GM23338 (cell line): ENCODE data around the gene URM1. TPM values are rescaled to one million over a fixed set of nuclear protein-coding genes. Genes with fewer than 3 reads are reported as not detected.

Experiments
- ATAC-seq: fragments of 200-7000 bp; cut with Tn5 transposase; 3 replicates; pipeline ENCODE4 v1.9.1; 2020
- DNase-seq: peaks from one replicate; pipeline ENCODE4 v3.0.0-alpha.2; 2015; ENCODE audit warnings: low spot score
- H2AFZ ChIP-seq: fragments of 200-600 bp; sonication (generic); 2 replicates; pipeline ENCODE4 v1.8.0; 2016; ENCODE audit warnings: antibody characterized with exemption, mild to moderate bottlenecking, moderate library complexity
- H3F3A ChIP-seq: fragments of 200-600 bp; sonication (generic); replicated peaks from 2 replicates; pipeline ENCODE4 v1.8.0; 2017; ENCODE audit warnings: antibody characterized with exemption, mixed run types, low read depth
- H3K27ac ChIP-seq: fragments of 200-600 bp; sonication (generic); 2 replicates; pipeline ENCODE4 v1.6.1; 2016; ENCODE audit warnings: low read depth
- H3K27me3 ChIP-seq: fragments of 200-600 bp; sonication (generic); 2 replicates; pipeline ENCODE4 v1.8.0; 2016; ENCODE audit warnings: mild to moderate bottlenecking, mixed run types, moderate library complexity; ENCODE audit not compliant: insufficient read depth
- H3K36me3 ChIP-seq: fragments of 200-600 bp; sonication (generic); 2 replicates; pipeline ENCODE4 v1.8.0; 2016; ENCODE audit warnings: mild to moderate bottlenecking; ENCODE audit not compliant: insufficient read depth
- H3K4me1 ChIP-seq: fragments of 200-600 bp; sonication (generic); 2 replicates; pipeline ENCODE4 v1.8.0; 2016; ENCODE audit warnings: mild to moderate bottlenecking, moderate library complexity; ENCODE audit not compliant: insufficient read depth
- H3K4me2 ChIP-seq: fragments of 200-600 bp; sonication (generic); 2 replicates; pipeline ENCODE4 v1.7.1; 2017; ENCODE audit warnings: mixed run types
- H3K4me3 ChIP-seq: fragments of 200-600 bp; sonication (generic); 2 replicates; pipeline ENCODE4 v1.6.1; 2016; ENCODE audit warnings: mixed run types
- H3K79me2 ChIP-seq: fragments of 200-600 bp; sonication (generic); replicated peaks from 2 replicates; pipeline ENCODE4 v1.8.0; 2017; ENCODE audit warnings: mild to moderate bottlenecking; ENCODE audit not compliant: insufficient read depth
- H3K9me2 ChIP-seq: fragments of 200-600 bp; sonication (generic); 2 replicates; pipeline ENCODE4 v1.8.0; 2017; ENCODE audit not compliant: insufficient read depth
- H4K20me1 ChIP-seq: fragments of 200-600 bp; sonication (generic); replicated peaks from 2 replicates; pipeline ENCODE4 v1.8.0; 2017; ENCODE audit warnings: mild to moderate bottlenecking; ENCODE audit not compliant: insufficient read depth
- H3K27ac Mint-ChIP-seq: 2 replicates; pipeline ENCODE4 v1.8.0; 2020; ENCODE audit warnings: inconsistent platforms, mild to moderate bottlenecking, moderate library complexity, mixed read lengths
- H3K27me3 Mint-ChIP-seq: 3 replicates; pipeline ENCODE4 v1.8.0; 2022; ENCODE audit warnings: low read depth, mild to moderate bottlenecking, moderate library complexity, mixed read lengths, inconsistent platforms; ENCODE audit not compliant: insufficient read depth, poor library complexity
- H3K36me3 Mint-ChIP-seq: 3 replicates; pipeline ENCODE4 v1.8.0; 2021; ENCODE audit warnings: low read depth, mild to moderate bottlenecking, inconsistent platforms, moderate library complexity, mixed read lengths
- H3K4me1 Mint-ChIP-seq: 3 replicates; pipeline ENCODE4 v1.8.0; 2020; ENCODE audit warnings: mild to moderate bottlenecking, inconsistent platforms, mixed read lengths
- H3K4me3 Mint-ChIP-seq: 3 replicates; pipeline ENCODE4 v1.8.0; 2021; ENCODE audit warnings: moderate library complexity, mild to moderate bottlenecking, inconsistent platforms, mixed read lengths
- H3K9me3 Mint-ChIP-seq: 3 replicates; pipeline ENCODE4 v1.8.0; 2020; ENCODE audit warnings: moderate library complexity, mild to moderate bottlenecking, inconsistent platforms, mixed read lengths
- CREB1 ChIP-seq: fragments of 250-450 bp; sonication (Bioruptor Pico); IDR thresholded peaks from 2 replicates; pipeline ENCODE4 v1.5.0; 2020; ENCODE audit warnings: low read depth, mild to moderate bottlenecking, moderate library complexity
- EZH2 ChIP-seq: fragments of 200-600 bp; sonication (generic); IDR thresholded peaks from one replicate; pipeline ENCODE4 v1.8.0; 2017; ENCODE audit warnings: antibody characterized with exemption, mild to moderate bottlenecking, low read depth; ENCODE audit not compliant: unreplicated experiment
- EZH2phosphoT487 ChIP-seq: fragments of 200-600 bp; sonication (generic); IDR thresholded peaks from one replicate; pipeline ENCODE4 v1.8.1; 2018; ENCODE audit warnings: antibody characterized with exemption; ENCODE audit not compliant: unreplicated experiment
- NANOG ChIP-seq: IDR thresholded peaks from 2 replicates; pipeline ENCODE4 v1.6.1; 2016; ENCODE audit warnings: antibody characterized with exemption, borderline replicate concordance
- STAT1 ChIP-seq: IDR thresholded peaks from one replicate; pipeline ENCODE4 v1.6.1; 2016; ENCODE audit warnings: antibody characterized with exemption; ENCODE audit not compliant: unreplicated experiment
- ZNF114 ChIP-seq: fragments of 250-450 bp; sonication (Bioruptor Pico); IDR thresholded peaks from 2 replicates; pipeline ENCODE4 v1.5.0; 2020; ENCODE audit warnings: mild to moderate bottlenecking, moderate library complexity
- polyA plus RNA-seq: library from polyadenylated mRNA; unstranded; fragments of >200 nt; fragmentation: Nextera tagmentation; extraction: Ambion mirVana; gene quantifications from 2 replicates; pipeline ENCODE4 v1.2.1, GENCODE V29; 2016
- total RNA-seq: library from RNA; depleted of rRNA; stranded (reverse); fragments of >200 nt; shearing (Covaris generic); gene quantifications from 2 replicates; pipeline ENCODE4 v1.2.3, GENCODE V29; 2014
- TF ChIP-seq, protein P1 (sequence below): IDR thresholded peaks from one replicate; pipeline ENCODE4 v1.6.1; 2018; ENCODE audit warnings: antibody characterized with exemption; ENCODE audit not compliant: unreplicated experiment
- TF ChIP-seq, protein P2 (sequence below): IDR thresholded peaks from 2 replicates; pipeline ENCODE4 v1.6.1; 2016; ENCODE audit warnings: antibody characterized with exemption
- TF ChIP-seq, protein P3 (sequence below), 2 experiments: fragments of 200-600 bp in 1 of 2; sonication (generic) in 1 of 2; conservative IDR thresholded peaks; 2 replicates each; pipeline versions ENCODE4 v1.5.1 to v1.6.1; 2016 to 2017; ENCODE audit warnings: antibody characterized with exemption in 2 of 2, low read depth in 2 of 2, mild to moderate bottlenecking in 2 of 2, moderate library complexity in 1 of 2

The URM1 gene
- total and polyA plus RNA-seq, 2 experiments from 2014 or later = 28.6 to 47.8 TPM

DNA sequence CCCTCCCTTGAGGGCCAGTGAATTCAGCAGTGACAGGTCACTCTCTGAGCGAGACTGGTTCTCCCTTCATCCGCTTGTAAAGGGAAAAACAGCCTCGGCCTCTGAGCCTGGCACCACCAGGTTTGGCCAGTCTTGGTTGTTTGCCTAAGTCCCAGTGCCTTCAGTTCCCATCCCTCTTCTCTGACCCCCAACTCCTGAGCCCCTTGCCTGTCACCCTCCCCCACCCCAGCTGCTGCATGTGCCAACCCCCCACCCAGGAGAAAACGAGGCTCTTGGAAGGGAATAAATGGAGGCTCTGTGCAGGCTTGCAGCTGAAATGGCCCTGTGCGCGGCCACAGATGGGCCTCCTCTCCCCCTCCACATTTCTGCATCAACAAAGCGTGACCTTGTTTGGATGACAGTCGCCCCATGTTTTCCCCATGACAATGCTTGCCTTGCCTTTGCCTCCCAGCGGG, 3.1 kb downstream of the URM1 start:
- ATAC-seq (no peak), DNase-seq (no peak)
- Mint-ChIP-seq H3K9me3 (no peaks in the 10 kb centered on the region; the same call in 2 of the 3 replicates), H3K4me1 (peaks cover 27% of the 10 kb centered on the region), H3K36me3 (peaks cover 9% of the 10 kb centered on the region), H3K4me3 (no peak overlapping the region), H3K27ac (no peak overlapping the region), H3K27me3 (peaks cover 17% of the 10 kb centered on the region)
- Histone ChIP-seq H2AFZ (no peak overlapping the region), H3K27me3 (peaks cover 12% of the 10 kb centered on the region; the same call in 1 of the 2 replicates), H3K79me2 (peaks cover 37% of the 10 kb centered on the region), H3K4me3 (no peak overlapping the region), H3K4me2 (no peak overlapping the region), H3F3A (peaks cover 9% of the 10 kb centered on the region; the same call in 1 of the 2 replicates), H3K27ac (no peak overlapping the region), H4K20me1 (peaks cover 16% of the 10 kb centered on the region), H3K4me1 (peaks cover 7% of the 10 kb centered on the region), H3K36me3 (0 out of 2 replicates have a peak, but pooled peaks cover 6% of the 10 kb centered on the region), H3K9me2 (no peaks in the 10 kb centered on the region)
- no peak for TF ChIP-seq ZNF114 (CRISPR knock-in tag)

DNA sequence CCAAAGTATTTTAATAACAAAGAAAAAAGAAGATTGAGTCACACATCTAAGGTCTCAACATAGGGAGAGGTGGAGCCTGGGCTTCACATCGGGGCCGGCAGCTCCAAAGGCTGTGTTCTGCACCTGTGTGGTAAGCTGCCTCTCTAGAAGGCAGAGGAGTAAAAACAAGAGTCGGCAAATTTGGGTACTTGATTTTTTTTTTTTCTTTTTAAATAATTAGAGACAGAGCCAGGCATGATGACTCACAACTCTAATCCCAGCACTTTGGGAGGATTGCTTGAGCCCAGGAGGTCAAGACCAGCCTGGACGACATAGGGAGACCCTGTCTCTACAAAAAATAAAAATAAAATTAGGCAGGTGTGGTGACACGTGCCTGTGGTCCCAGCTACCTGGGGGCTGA, 4.7 kb downstream of the URM1 start:
- Histone ChIP-seq H3K4me3 (no peak overlapping the region), H4K20me1 (peaks cover 16% of the 10 kb centered on the region), H3K4me2 (no peak overlapping the region), H3K4me1 (peaks cover 9% of the 10 kb centered on the region), H2AFZ (no peak overlapping the region), H3K36me3 (peaks cover 6% of the 10 kb centered on the region; the same call in 1 of the 2 replicates), H3K27ac (no peak overlapping the region), H3F3A (0 out of 2 replicates have a peak, but pooled peaks cover 8% of the 10 kb centered on the region), H3K79me2 (peaks cover 37% of the 10 kb centered on the region), H3K27me3 (peaks cover 7% of the 10 kb centered on the region; the same call in 1 of the 2 replicates), H3K9me2 (no peaks in the 10 kb centered on the region)
- ATAC-seq = no peak
- DNase-seq = no peak
- H3K4me1 Mint-ChIP-seq = peaks cover 20% of the 10 kb centered on the region
- TF ChIP-seq EZH2phosphoT487 = no peak
- no peak for TF ChIP-seq NANOG
- no peak for TF ChIP-seq ZNF114 (CRISPR knock-in tag)
- TF ChIP-seq EZH2 = no peak
- TF ChIP-seq, protein P1, sequence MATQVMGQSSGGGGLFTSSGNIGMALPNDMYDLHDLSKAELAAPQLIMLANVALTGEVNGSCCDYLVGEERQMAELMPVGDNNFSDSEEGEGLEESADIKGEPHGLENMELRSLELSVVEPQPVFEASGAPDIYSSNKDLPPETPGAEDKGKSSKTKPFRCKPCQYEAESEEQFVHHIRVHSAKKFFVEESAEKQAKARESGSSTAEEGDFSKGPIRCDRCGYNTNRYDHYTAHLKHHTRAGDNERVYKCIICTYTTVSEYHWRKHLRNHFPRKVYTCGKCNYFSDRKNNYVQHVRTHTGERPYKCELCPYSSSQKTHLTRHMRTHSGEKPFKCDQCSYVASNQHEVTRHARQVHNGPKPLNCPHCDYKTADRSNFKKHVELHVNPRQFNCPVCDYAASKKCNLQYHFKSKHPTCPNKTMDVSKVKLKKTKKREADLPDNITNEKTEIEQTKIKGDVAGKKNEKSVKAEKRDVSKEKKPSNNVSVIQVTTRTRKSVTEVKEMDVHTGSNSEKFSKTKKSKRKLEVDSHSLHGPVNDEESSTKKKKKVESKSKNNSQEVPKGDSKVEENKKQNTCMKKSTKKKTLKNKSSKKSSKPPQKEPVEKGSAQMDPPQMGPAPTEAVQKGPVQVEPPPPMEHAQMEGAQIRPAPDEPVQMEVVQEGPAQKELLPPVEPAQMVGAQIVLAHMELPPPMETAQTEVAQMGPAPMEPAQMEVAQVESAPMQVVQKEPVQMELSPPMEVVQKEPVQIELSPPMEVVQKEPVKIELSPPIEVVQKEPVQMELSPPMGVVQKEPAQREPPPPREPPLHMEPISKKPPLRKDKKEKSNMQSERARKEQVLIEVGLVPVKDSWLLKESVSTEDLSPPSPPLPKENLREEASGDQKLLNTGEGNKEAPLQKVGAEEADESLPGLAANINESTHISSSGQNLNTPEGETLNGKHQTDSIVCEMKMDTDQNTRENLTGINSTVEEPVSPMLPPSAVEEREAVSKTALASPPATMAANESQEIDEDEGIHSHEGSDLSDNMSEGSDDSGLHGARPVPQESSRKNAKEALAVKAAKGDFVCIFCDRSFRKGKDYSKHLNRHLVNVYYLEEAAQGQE = no peak
- TF ChIP-seq, protein P2, sequence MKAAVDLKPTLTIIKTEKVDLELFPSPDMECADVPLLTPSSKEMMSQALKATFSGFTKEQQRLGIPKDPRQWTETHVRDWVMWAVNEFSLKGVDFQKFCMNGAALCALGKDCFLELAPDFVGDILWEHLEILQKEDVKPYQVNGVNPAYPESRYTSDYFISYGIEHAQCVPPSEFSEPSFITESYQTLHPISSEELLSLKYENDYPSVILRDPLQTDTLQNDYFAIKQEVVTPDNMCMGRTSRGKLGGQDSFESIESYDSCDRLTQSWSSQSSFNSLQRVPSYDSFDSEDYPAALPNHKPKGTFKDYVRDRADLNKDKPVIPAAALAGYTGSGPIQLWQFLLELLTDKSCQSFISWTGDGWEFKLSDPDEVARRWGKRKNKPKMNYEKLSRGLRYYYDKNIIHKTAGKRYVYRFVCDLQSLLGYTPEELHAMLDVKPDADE = no peak
- no peak for TF ChIP-seq STAT1
- no peak for TF ChIP-seq CREB1 (CRISPR knock-in tag)
- TF ChIP-seq, protein P3, sequence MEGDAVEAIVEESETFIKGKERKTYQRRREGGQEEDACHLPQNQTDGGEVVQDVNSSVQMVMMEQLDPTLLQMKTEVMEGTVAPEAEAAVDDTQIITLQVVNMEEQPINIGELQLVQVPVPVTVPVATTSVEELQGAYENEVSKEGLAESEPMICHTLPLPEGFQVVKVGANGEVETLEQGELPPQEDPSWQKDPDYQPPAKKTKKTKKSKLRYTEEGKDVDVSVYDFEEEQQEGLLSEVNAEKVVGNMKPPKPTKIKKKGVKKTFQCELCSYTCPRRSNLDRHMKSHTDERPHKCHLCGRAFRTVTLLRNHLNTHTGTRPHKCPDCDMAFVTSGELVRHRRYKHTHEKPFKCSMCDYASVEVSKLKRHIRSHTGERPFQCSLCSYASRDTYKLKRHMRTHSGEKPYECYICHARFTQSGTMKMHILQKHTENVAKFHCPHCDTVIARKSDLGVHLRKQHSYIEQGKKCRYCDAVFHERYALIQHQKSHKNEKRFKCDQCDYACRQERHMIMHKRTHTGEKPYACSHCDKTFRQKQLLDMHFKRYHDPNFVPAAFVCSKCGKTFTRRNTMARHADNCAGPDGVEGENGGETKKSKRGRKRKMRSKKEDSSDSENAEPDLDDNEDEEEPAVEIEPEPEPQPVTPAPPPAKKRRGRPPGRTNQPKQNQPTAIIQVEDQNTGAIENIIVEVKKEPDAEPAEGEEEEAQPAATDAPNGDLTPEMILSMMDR (conservative IDR thresholded peaks at IDR 0.05; ENCODE audit: low read depth in 2 of 2) = no peak
- H3K4me3 Mint-ChIP-seq = no peak overlapping the region; the same call in 2 of the 3 replicates
- H3K27ac Mint-ChIP-seq = no peak overlapping the region
- no peaks in the 10 kb centered on the region for H3K9me3 Mint-ChIP-seq
- H3K36me3 Mint-ChIP-seq = peaks cover 16% of the 10 kb centered on the region
- H3K27me3 Mint-ChIP-seq = peaks cover 14% of the 10 kb centered on the region
